DND-41 (cell line): ENCODE results near the gene CEP57L1.

Experiments used
- ATAC-seq: fragments of 200-7000 bp; cut with Tn5 transposase; 3 replicates; pipeline ENCODE4 v1.9.1; 2021; ENCODE audit warnings: low read depth; ENCODE audit not compliant: insufficient read depth
- DNase-seq: peaks from one replicate; pipeline ENCODE4 v3.0.0-alpha.2; 2020
- H2AFZ ChIP-seq: 2 replicates; pipeline ENCODE4 v1.6.0; 2012; ENCODE audit warnings: low read depth, low read length
- H3K27ac ChIP-seq: 2 replicates; pipeline ENCODE4 v1.5.1; 2012; ENCODE audit warnings: low read length, inconsistent platforms
- H3K27me3 ChIP-seq: fragments of 200-600 bp; sonication (generic); 2 replicates; pipeline ENCODE4 v1.6.0; 2012; ENCODE audit warnings: low read length, mild to moderate bottlenecking, inconsistent platforms; ENCODE audit not compliant: insufficient read depth, poor library complexity
- H3K36me3 ChIP-seq: 2 replicates; pipeline ENCODE4 v1.5.1; 2012; ENCODE audit warnings: low read length, inconsistent platforms; ENCODE audit not compliant: insufficient read depth
- H3K4me1 ChIP-seq: 2 replicates; pipeline ENCODE4 v1.5.1; 2012; ENCODE audit warnings: mild to moderate bottlenecking, low read length; ENCODE audit not compliant: insufficient read depth
- H3K4me2 ChIP-seq: 2 replicates; pipeline ENCODE4 v1.6.0; 2012; ENCODE audit warnings: mild to moderate bottlenecking, moderate library complexity, low read length, inconsistent platforms; ENCODE audit not compliant: insufficient read depth
- H3K4me3 ChIP-seq, 2 experiments: fragments of 200-600 bp in 1 of 2; shearing (Covaris generic) in 1 of 2; 2 replicates each; pipeline ENCODE4 v1.5.1; 2012 to 2016; ENCODE audit warnings: inconsistent platforms in 2 of 2, low read length in 2 of 2, mild to moderate bottlenecking in 2 of 2, low read depth in 1 of 2, moderate library complexity in 1 of 2
- H3K79me2 ChIP-seq: 2 replicates; pipeline ENCODE4 v1.6.0; 2012; ENCODE audit warnings: low read length, inconsistent platforms; ENCODE audit not compliant: insufficient read depth
- H3K9ac ChIP-seq: 2 replicates; pipeline ENCODE4 v1.6.0; 2012; ENCODE audit warnings: low read depth, mild to moderate bottlenecking, inconsistent platforms, low read length, moderate library complexity
- H3K9me3 ChIP-seq: 2 replicates; pipeline ENCODE4 v1.5.1; 2012; ENCODE audit warnings: low read length, moderate library complexity, mild to moderate bottlenecking, inconsistent platforms; ENCODE audit not compliant: insufficient read depth, severe bottlenecking
- H4K20me1 ChIP-seq: 2 replicates; pipeline ENCODE4 v1.6.0; 2012; ENCODE audit warnings: low read length; ENCODE audit not compliant: insufficient read depth
- EZH2 ChIP-seq: IDR thresholded peaks from 3 replicates; pipeline ENCODE4 v1.6.1; 2012; ENCODE audit warnings: borderline replicate concordance, low read depth, mild to moderate bottlenecking, moderate library complexity, low read length, inconsistent platforms; ENCODE audit not compliant: severe bottlenecking
- TF ChIP-seq, protein P1 (sequence below): IDR thresholded peaks from 2 replicates; pipeline ENCODE4 v1.5.1; 2012; ENCODE audit warnings: borderline replicate concordance, low read length, moderate library complexity, mild to moderate bottlenecking; ENCODE audit not compliant: poor library complexity, severe bottlenecking; ENCODE audit errors: extremely low read depth

CEP57L1 gene

DNA sequence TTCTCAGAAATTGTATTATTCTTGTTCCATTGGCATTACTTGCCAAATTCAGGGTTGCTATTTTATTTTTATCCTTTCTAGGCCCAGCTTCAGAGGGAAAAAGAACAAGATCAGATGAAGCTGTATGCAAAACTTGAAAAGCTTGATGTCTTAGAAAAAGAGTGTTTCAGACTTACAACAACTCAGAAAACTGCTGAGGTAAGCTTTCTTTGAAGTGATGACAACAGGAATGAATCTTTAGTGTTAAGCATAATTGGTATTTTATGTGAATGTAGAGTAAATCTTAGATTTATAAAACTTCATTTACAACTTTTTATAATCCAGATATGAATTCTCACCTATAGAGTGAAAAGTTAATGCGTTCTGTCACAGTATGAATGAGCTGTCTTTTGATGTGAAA is 58.4 kb downstream of the CEP57L1 start:
- peaks cover 5% of the 10 kb centered on the region for H3K9me3 ChIP-seq
- peaks cover 57% of the 10 kb centered on the region; the same call in 1 of the 2 replicates for H3K36me3 ChIP-seq
- no peaks in the 10 kb centered on the region for H3K27me3 ChIP-seq
- H3K4me3 ChIP-seq, result no peak overlapping the region
- DNase-seq, result no peak
- no peak overlapping the region for H3K9ac ChIP-seq
- no peak overlapping the region for H2AFZ ChIP-seq
- TF ChIP-seq, protein P1, sequence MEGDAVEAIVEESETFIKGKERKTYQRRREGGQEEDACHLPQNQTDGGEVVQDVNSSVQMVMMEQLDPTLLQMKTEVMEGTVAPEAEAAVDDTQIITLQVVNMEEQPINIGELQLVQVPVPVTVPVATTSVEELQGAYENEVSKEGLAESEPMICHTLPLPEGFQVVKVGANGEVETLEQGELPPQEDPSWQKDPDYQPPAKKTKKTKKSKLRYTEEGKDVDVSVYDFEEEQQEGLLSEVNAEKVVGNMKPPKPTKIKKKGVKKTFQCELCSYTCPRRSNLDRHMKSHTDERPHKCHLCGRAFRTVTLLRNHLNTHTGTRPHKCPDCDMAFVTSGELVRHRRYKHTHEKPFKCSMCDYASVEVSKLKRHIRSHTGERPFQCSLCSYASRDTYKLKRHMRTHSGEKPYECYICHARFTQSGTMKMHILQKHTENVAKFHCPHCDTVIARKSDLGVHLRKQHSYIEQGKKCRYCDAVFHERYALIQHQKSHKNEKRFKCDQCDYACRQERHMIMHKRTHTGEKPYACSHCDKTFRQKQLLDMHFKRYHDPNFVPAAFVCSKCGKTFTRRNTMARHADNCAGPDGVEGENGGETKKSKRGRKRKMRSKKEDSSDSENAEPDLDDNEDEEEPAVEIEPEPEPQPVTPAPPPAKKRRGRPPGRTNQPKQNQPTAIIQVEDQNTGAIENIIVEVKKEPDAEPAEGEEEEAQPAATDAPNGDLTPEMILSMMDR, result no peak
- TF ChIP-seq EZH2, result no peak
- ATAC-seq, result no peak
- H3K4me1 ChIP-seq, result no peaks in the 10 kb centered on the region
- H3K27ac ChIP-seq, result no peak overlapping the region
- no peaks in the 10 kb centered on the region for H3K79me2 ChIP-seq
- H3K4me2 ChIP-seq, result no peak overlapping the region
- no peaks in the 10 kb centered on the region for H4K20me1 ChIP-seq

DNA sequence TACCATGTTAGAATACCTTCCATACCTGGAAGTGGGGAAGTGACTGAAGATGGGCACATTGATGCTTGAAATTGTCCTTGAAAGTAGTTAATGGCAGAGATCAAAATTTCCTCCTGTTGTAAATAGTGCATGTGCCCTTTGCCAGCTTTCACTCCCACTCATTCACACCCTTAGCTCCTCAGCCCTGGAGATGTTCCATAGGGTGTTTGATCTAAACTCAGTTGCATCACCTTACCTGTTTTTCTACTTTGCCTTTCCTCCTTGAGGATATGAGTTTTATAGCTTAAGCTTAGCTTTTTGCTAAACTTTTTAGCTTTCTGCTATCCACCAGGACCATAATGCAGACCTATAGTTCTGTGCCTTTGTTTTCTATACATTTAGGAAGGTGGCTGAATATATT is 69.0 kb downstream of the CEP57L1 start:
- TF ChIP-seq EZH2, result no peak
- TF ChIP-seq, protein P1, result no peak
- H3K9me3 ChIP-seq, result no peaks in the 10 kb centered on the region
- DNase-seq (no peak), ATAC-seq (no peak)
- H3K9ac ChIP-seq, result no peak overlapping the region
- H4K20me1 ChIP-seq, result no peaks in the 10 kb centered on the region
- no peaks in the 10 kb centered on the region for H3K4me1 ChIP-seq
- H2AFZ ChIP-seq, result no peak overlapping the region
- H3K79me2 ChIP-seq, result no peaks in the 10 kb centered on the region
- no peak overlapping the region for H3K27ac ChIP-seq
- no peak overlapping the region for H3K4me2 ChIP-seq
- no peaks in the 10 kb centered on the region for H3K27me3 ChIP-seq
- H3K36me3 ChIP-seq, result peaks cover 18% of the 10 kb centered on the region
- no peak overlapping the region for H3K4me3 ChIP-seq

DNA sequence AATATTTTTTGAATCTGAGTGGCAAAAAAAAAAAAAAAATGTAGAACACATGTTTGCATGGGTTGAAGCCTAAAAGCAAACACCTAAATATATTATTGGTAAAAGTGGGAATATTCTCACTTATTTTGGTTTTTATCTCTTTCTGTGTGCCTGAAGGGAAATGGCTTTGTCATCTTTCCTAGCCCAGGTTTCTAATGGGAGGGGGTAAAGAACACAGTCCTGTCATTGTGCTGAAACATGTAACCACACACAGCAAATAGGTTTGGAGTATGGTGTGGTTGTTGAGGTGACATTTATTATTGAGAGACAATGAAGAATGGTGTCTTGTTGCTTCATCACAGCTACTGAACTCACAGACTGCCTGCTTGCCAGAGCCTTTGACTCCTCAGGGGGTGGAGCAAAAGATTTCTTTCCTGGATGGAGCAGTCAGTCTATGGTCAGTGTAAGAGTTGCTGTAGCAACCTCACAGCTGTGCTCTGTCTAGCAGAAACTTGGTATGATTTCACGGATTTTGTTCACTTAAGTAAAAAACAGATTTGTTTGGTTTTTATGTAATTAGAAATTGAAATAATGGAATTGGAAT is 70.2 kb downstream of the CEP57L1 start:
- no peaks in the 10 kb centered on the region for H3K27me3 ChIP-seq
- no peak overlapping the region for H3K9ac ChIP-seq
- H3K4me1 ChIP-seq, result no peaks in the 10 kb centered on the region
- ATAC-seq (peak; percentile 31; the same call in 1 of the 3 replicates), DNase-seq (no peak)
- H3K79me2 ChIP-seq, result no peaks in the 10 kb centered on the region
- H3K27ac ChIP-seq, result no peak overlapping the region
- TF ChIP-seq, protein P1, result no peak
- TF ChIP-seq EZH2, result no peak
- H3K4me3 ChIP-seq, result no peak overlapping the region
- H4K20me1 ChIP-seq, result no peaks in the 10 kb centered on the region
- H3K9me3 ChIP-seq, result no peaks in the 10 kb centered on the region
- H3K4me2 ChIP-seq, result no peak overlapping the region
- H3K36me3 ChIP-seq, result peaks cover 10% of the 10 kb centered on the region
- no peak overlapping the region for H2AFZ ChIP-seq
